ENCODE results near the gene MTUS2. TPM values are rescaled to one million over a fixed set of nuclear protein-coding genes. Genes with fewer than 3 reads are reported as not detected.

The MTUS2 gene
- total and polyA plus RNA-seq, 9 of the 15 experiments (the other 6 are each of a cell fraction or from before 2014, with no cell fraction given) = 0.01 to 0.28 (median 0.06) TPM; not detected in 1

DNA sequence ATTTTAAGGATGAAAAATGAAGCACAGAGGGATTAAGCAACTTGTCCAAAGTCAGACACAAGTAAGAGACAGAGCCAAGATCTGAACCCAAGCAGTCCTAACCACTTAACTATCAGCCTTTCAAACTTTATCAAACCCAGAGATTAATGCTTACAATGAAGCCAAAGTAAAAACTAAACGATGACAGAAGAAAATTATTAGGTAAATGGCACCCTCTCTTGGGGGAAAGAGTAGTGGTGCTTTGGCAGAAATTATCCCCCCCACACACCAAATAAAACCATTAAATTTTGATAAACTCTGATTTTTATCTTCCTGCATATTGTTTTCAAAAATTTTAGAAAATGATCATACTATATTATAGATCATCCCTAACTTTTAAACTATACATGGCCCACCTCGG, 446.1 kb downstream of the MTUS2 start:
- H3K9me3 ChIP-seq (replicated peaks; ENCODE audit: control insufficient read depth, insufficient read depth, low read depth, low read length) = no peaks in the 10 kb centered on the region
- CTCF ChIA-PET (ENCODE audit: low intra/inter-chr PET ratio) = interaction anchor here (0.6 kb wide), 1 partner anchor 1887 kb away, joined by 3 read pairs; no protein-coding TSS in a partner anchor
- no peak overlapping the region for H2AFZ ChIP-seq (ENCODE audit: low read depth, low read length)
- H3K9ac ChIP-seq (ENCODE audit: insufficient read depth in 1 of 2, low read depth in 2 of 2, low read length in 2 of 2) = no peak overlapping the region
- 0% methylated on average over 2 of the region's 2 CpGs for WGBS (ENCODE audit: insufficient coverage, low coverage, missing lambda C conversion rate)
- TF ChIP-seq CTCF (IDR thresholded peaks at IDR 0.05 in 2 of 3, conservative IDR thresholded peaks at IDR 0.05 in 1 of 3; ENCODE audit: insufficient read depth in 2 of 3, low read depth in 1 of 3, low read length in 3 of 3) (0 out of 6 replicates have a peak, but pooled peaks of 1 of the 3 experiments have one; percentile 6), MYNN (IDR thresholded peaks at IDR 0.05) (no peak), MYNN (CRISPR knock-in tag; IDR thresholded peaks at IDR 0.05) (no peak), ZNF449 (CRISPR knock-in tag; IDR thresholded peaks at IDR 0.05) (no peak)
- H3K4me3 ChIP-seq = no peak overlapping the region
- FAIRE-seq = no peak
- in situ Hi-C loops (cut with MboI) = no loop called here
- POLR2A ChIA-PET = no interaction called here
- peaks cover 0 to 5% of the 10 kb centered on the region in 2 experiments; a peak in 1 of 5 replicates for H3K27me3 ChIP-seq (ENCODE audit: control insufficient read depth in 2 of 2, insufficient read depth in 2 of 2, low read length in 2 of 2)
- H3K79me2 ChIP-seq (ENCODE audit: control insufficient read depth, insufficient read depth, low read length) = no peaks in the 10 kb centered on the region
- BruUV-seq (replicated peaks) = no TSS peak
- H4K20me1 ChIP-seq (replicated peaks; ENCODE audit: control insufficient read depth, insufficient read depth, low read length) = no peaks in the 10 kb centered on the region
- no peaks in the 10 kb centered on the region for H3K36me3 ChIP-seq (ENCODE audit: control insufficient read depth, insufficient read depth, low read length)
- H3K9me1 ChIP-seq (ENCODE audit: control insufficient read depth, insufficient read depth, low read length) = no peaks in the 10 kb centered on the region
- H3K27ac ChIP-seq (ENCODE audit: extremely low read depth, low read depth, low read length) = no peak overlapping the region
- no peak overlapping the region for H3K4me2 ChIP-seq (ENCODE audit: insufficient read depth, low read length)
- ATAC-seq = no peak
- intact Hi-C loops (cut with micrococcal nuclease) = no loop called here
- DNase-seq (ENCODE audit: extremely low read depth in 1 of 4, low spot score in 3 of 4) = no peak
- no peaks in the 10 kb centered on the region for H3K4me1 ChIP-seq (replicated peaks in 1 of 2; ENCODE audit: control insufficient read depth in 2 of 2, insufficient read depth in 2 of 2, low read length in 2 of 2)

All from K562 (cell line).